SK-MEL-5 (cell line): Measurements from ENCODE around the gene TRIM69. TPM values are rescaled to one million over a fixed set of nuclear protein-coding genes. Genes with fewer than 3 reads are reported as not detected.
"Not testable (repeated sequence)": the region's sequence is repeated elsewhere in the genome, so short reads cannot be mapped to it uniquely, and the experiment has no call there.

Source experiments
- DNase-seq: peaks from one replicate; pipeline ENCODE4 v3.0.0-alpha.2; 2016; ENCODE audit warnings: low read depth, low spot score
- in situ Hi-C: cut with HindIII; loops from 2 replicates; pipeline ENCODE4 v1.10.0; 2016; ENCODE audit warnings: low sequenced_read_pairs, high pct_unique_total_duplicates, low pct_unique_long_range_greater_than_20kb
- total RNA-seq: library from RNA; depleted of rRNA; stranded (reverse); fragments of >200 nt; shearing (Covaris generic); gene quantifications from 2 replicates; pipeline ENCODE4 v1.2.3, GENCODE V29; 2014

The TRIM69 gene
- total RNA-seq, 1 experiment from 2014 or later = 13.5 TPM

DNA sequence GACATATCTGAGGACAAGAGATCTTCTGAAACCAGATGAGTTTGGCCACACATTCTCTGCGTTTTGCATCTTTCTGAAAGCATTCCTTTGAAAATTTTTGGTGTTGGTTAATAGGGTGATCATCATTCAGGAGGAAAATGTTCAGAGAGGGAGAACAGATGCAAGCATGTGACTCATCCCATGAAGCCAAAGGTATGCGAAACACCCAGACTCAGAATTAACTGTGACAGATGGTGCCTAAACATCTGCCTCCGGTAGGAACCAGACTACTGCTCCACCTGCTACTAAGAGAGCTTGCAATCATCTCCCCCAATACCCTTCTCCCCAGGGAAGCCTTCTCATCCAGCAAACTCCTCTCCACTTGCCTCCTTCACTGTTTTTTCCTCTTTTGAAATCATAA lies 46.2 kb downstream of the TRIM69 start:
- DNase-seq = no peak
- in situ Hi-C loops = no loop called here

- DNase-seq, in situ Hi-C loops: not testable (repeated sequence)
These were observed 48.6 kb downstream of the TRIM69 start for GRCh38 chr15:44784918-44785274.

- in situ Hi-C loops = no loop called here
- DNase-seq = no peak
These were observed 52.4 kb downstream of the TRIM69 start for GRCh38 chr15:44788748-44789147.

- in situ Hi-C loops = no loop called here
- no peak for DNase-seq
These were observed 53.9 kb downstream of the TRIM69 start for GRCh38 chr15:44790215-44790614.

- DNase-seq = no peak
- in situ Hi-C loops = no loop called here
These were observed 54.3 kb downstream of the TRIM69 start for GRCh38 chr15:44790656-44791055.

DNA sequence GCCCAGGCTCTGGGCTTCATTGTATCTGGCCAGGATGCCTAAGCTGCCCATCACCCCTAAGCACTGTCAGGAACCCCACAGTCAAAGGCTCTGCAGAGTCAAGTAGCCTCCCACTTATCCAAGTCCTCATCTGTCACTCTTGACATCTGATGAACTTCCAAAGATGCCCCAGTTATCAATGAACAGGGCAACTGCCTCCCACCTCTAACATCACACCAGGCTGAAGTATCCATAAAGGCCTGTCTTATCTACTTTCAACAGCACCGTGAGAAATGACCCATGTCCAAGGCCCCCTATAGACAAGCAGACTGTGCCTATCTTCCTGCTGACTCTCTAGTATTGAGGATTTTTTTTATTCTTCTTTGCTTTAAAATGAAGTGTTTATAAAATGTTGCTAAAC lies 56.4 kb downstream of the TRIM69 start:
- in situ Hi-C loops = no loop called here
- no peak for DNase-seq

GRCh38 chr15:44794072-44794471 lies 57.7 kb downstream of the TRIM69 start:
- in situ Hi-C loops = no loop called here

GRCh38 chr15:44796508-44796907 lies 60.2 kb downstream of the TRIM69 start:
- in situ Hi-C loops = no loop called here
- DNase-seq = no peak

More at GRCh38 chr15:44794072-44794471, 57.7 kb downstream of the TRIM69 start:
- DNase-seq = no peak

DNA sequence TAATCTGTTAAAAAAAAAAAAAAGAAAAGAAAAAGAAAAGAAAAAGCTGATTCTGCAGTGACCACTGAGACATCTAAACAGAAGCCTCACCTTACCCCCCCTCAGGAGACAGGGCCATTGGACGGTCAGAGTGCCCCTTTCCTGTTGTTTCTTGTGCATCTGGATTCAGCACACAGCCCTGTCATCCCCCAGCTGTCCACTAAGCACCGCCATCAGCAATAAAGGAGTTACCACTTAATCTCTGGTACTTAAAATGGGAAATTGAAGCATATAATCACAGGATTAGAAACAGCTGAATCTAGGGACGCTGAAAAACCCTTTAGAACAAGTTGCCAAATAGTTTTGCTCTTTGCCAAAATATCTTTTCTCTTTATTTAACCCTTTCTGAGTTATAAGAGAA lies 62.5 kb downstream of the TRIM69 start:
- in situ Hi-C loops = no loop called here
- peak; percentile 32 for DNase-seq

GRCh38 chr15:44801364-44801763 lies 65.0 kb downstream of the TRIM69 start:
- no peak for DNase-seq
- in situ Hi-C loops = no loop called here

DNA sequence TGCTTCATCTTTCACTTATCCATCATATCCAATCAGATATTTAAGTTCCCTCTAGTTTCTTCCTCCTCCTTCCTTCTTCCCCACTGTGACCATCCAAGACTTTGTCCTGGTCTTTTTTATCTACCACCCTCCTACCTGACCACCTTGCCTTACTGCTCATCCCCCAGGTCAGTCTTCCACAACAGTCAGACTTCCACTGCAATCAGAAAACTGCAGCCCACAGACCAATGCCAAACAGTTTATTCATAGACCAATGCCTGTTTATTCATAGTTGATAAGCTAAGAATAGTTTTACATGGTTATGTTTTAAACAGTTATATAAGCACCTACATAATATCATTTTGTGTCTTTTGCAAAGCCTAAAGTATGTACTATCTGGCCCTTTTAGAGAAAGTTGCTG lies 65.5 kb downstream of the TRIM69 start:
- in situ Hi-C loops = no loop called here
- DNase-seq = no peak

- in situ Hi-C loops = no loop called here
- DNase-seq = no peak
These were observed 66.0 kb downstream of the TRIM69 start for GRCh38 chr15:44802336-44802735.

- in situ Hi-C loops = no loop called here
- no peak for DNase-seq
These were observed 68.1 kb downstream of the TRIM69 start for GRCh38 chr15:44804298-44805046.

DNA sequence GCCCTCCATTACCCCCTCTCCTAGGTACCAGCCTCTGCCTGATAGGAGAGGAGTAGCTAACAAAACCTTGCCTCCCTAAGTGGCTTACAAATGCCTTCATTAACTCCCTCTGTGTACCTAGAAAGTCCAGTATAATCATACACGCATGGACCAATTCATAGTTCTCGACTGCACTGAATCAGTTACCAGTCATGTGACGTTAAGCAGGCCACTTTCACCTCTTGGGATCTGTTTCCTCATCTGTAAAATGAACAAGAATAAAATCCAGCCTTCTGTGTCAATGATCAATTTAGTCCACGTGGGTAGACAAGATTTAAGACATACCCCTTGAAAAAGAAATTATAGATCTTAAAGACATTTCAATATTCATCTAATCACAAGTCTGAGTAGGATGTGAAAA lies 72.2 kb downstream of the TRIM69 start:
- in situ Hi-C loops = no loop called here
- DNase-seq = no peak

- in situ Hi-C loops = no loop called here
- DNase-seq = no peak
These were observed 73.9 kb downstream of the TRIM69 start for GRCh38 chr15:44810237-44810636.

GRCh38 chr15:44811337-44811736 lies 75.0 kb downstream of the TRIM69 start:
- peak; percentile 36 for DNase-seq
- in situ Hi-C loops = no loop called here

DNA sequence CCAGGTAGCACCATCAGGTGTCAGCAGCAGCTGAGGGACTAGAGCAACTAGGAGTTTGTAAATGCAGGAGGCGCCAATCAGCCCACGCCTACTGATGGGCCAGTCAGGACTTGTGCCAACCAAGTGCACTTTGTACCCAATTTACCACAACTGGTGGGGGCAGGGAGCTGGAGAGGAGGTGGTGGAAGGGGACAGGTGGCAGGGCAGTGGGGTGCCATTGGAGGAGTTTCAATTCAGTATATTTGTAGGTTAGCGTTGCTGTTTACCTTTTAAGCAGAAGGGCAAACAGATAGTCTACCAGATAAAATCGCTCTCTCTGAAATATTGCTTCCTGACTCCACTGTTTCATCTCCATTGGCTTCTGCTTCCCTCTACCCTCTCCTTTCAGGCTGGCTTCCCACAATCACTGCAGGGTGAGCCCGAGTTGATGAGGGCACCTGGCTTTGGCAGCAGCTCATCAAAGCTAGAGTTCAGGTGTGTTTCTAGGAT lies 75.7 kb downstream of the TRIM69 start:
- DNase-seq = no peak
- in situ Hi-C loops = no loop called here

GRCh38 chr15:44813231-44813630 lies 76.9 kb downstream of the TRIM69 start:
- in situ Hi-C loops = no loop called here
- DNase-seq = no peak
